H1 (cell line): ENCODE results near the gene TNC. TPM values are rescaled to one million over a fixed set of nuclear protein-coding genes. Genes with fewer than 3 reads are reported as not detected.

Experiments
- CTCF ChIA-PET: fragments of 300-600 bp; sonication (Branson Sonifier 250); formaldehyde crosslinking; loops from one replicate; lab custom pipeline; 2021; ENCODE audit not compliant: partially characterized antibody; lab: Charles Lee
- POLR2A ChIA-PET: fragments of 300-600 bp; sonication (Branson Sonifier 250); formaldehyde crosslinking; loops from one replicate; lab custom pipeline; 2021; ENCODE audit warnings: inconsistent platforms; ENCODE audit not compliant: partially characterized antibody; lab: Charles Lee
- DNase-seq, 2 experiments: peaks; one replicate each; pipeline versions ENCODE4 v3.0.0 to v3.0.0-alpha.2; 2010 to 2022; ENCODE audit warnings: low spot score in 2 of 2, low read depth in 1 of 2, mixed read lengths in 1 of 2
- FAIRE-seq: peaks from 2 replicates; lab custom pipeline; 2011; peaks lifted over from hg19 to GRCh38; lab: Jason Lieb, UNC
- H2AFZ ChIP-seq: 2 replicates; pipeline ENCODE4 v1.8.1; 2012; ENCODE audit warnings: low read length, inconsistent platforms
- H2AK5ac ChIP-seq: 2 replicates; pipeline ENCODE4 v1.6.1; 2013; ENCODE audit warnings: low read depth, low read length
- H2BK120ac ChIP-seq: replicated peaks from 2 replicates; pipeline ENCODE3; 2013; ENCODE audit warnings: low read depth, low read length, inconsistent platforms
- H2BK12ac ChIP-seq: 2 replicates; pipeline ENCODE4 v1.6.1; 2013; ENCODE audit warnings: low read depth, low read length
- H2BK15ac ChIP-seq: 2 replicates; pipeline ENCODE4 v1.6.1; 2013; ENCODE audit warnings: low read length
- H2BK20ac ChIP-seq: 2 replicates; pipeline ENCODE4 v1.6.1; 2013; ENCODE audit warnings: low read length
- H2BK5ac ChIP-seq: 2 replicates; pipeline ENCODE4 v1.6.1; 2013; ENCODE audit warnings: low read depth, low read length
- H3K14ac ChIP-seq: 2 replicates; pipeline ENCODE4 v1.6.1; 2013; ENCODE audit warnings: inconsistent platforms; ENCODE audit not compliant: insufficient read length
- H3K18ac ChIP-seq: 2 replicates; pipeline ENCODE4 v1.6.1; 2013; ENCODE audit warnings: low read length; ENCODE audit errors: extremely low read depth
- H3K23ac ChIP-seq: 2 replicates; pipeline ENCODE4 v1.6.1; 2013; ENCODE audit warnings: inconsistent platforms; ENCODE audit not compliant: insufficient read length
- H3K23me2 ChIP-seq: 2 replicates; pipeline ENCODE4 v1.6.1; 2013; ENCODE audit warnings: low read depth, low read length
- H3K27ac ChIP-seq: 2 replicates; pipeline ENCODE4 v1.6.1; 2011; ENCODE audit warnings: low read depth, low read length, inconsistent platforms
- H3K27me3 ChIP-seq, 4 experiments: replicated peaks in 1 of 4; 1 replicate in 1 of 4; 2 replicates in 3 of 4; pipeline versions ENCODE4 v1.6.1 to v1.8.1; 2011 to 2013; ENCODE audit warnings: low read length in 3 of 4, mild to moderate bottlenecking in 3 of 4, inconsistent platforms in 2 of 4, mixed read lengths in 2 of 4, moderate library complexity in 1 of 4; ENCODE audit not compliant: control insufficient read depth in 3 of 4, insufficient read depth in 3 of 4; ENCODE audit errors: extremely low read depth in 1 of 4
- H3K36me3 ChIP-seq, 4 experiments: 2 replicates each; pipeline versions ENCODE4 v1.6.1 to v1.8.1; 2011 to 2013; ENCODE audit warnings: mild to moderate bottlenecking in 4 of 4, low read length in 3 of 4, moderate library complexity in 2 of 4, control low read depth in 1 of 4, inconsistent platforms in 1 of 4; ENCODE audit not compliant: insufficient read depth in 4 of 4, control insufficient read depth in 2 of 4
- H3K4ac ChIP-seq: replicated peaks from 2 replicates; pipeline ENCODE3; 2013; ENCODE audit warnings: low read length, low read depth, mixed read lengths, inconsistent platforms; ENCODE audit not compliant: insufficient read length
- H3K4me1 ChIP-seq, 4 experiments: replicated peaks in 1 of 4; 1 replicate in 1 of 4; 2 replicates in 3 of 4; pipeline versions ENCODE4 v1.6.1 to v1.8.1; 2011 to 2013; ENCODE audit warnings: low read length in 3 of 4, inconsistent platforms in 2 of 4, mixed read lengths in 1 of 4; ENCODE audit not compliant: insufficient read depth in 4 of 4, control insufficient read depth in 3 of 4
- H3K4me2 ChIP-seq, 2 experiments: 2 replicates each; pipeline versions ENCODE4 v1.6.1 to v1.8.1; 2011 to 2013; ENCODE audit warnings: low read depth in 2 of 2, low read length in 2 of 2, control low read depth in 1 of 2, inconsistent platforms in 1 of 2, mild to moderate bottlenecking in 1 of 2; ENCODE audit not compliant: insufficient read depth in 1 of 2
- H3K4me3 ChIP-seq, 4 experiments: fragments of 200-600, 300-600 bp in 1 of 4; sonication (generic), shearing (Covaris generic), sonication (Bioruptor Twin) in 1 of 4; 2 replicates each; pipeline versions ENCODE4 v1.5.1 to v1.8.1; 2011 to 2016; ENCODE audit warnings: low read length in 4 of 4, low read depth in 3 of 4, control low read depth in 2 of 4, inconsistent platforms in 2 of 4, mild to moderate bottlenecking in 2 of 4, mixed read lengths in 1 of 4, moderate library complexity in 1 of 4; ENCODE audit not compliant: insufficient read depth in 2 of 4; ENCODE audit errors: extremely low read depth in 1 of 4
- H3K56ac ChIP-seq: replicated peaks from 2 replicates; pipeline ENCODE3; 2013; ENCODE audit warnings: low read depth, mild to moderate bottlenecking, mixed read lengths, low read length, inconsistent platforms; ENCODE audit not compliant: insufficient read length
- H3K79me1 ChIP-seq: 2 replicates; pipeline ENCODE4 v1.6.1; 2013; ENCODE audit warnings: low read depth, low read length, control low read depth
- H3K79me2 ChIP-seq, 2 experiments: 2 replicates each; pipeline versions ENCODE4 v1.6.1 to v1.8.1; 2012 to 2013; ENCODE audit warnings: low read length in 2 of 2, mild to moderate bottlenecking in 2 of 2, inconsistent platforms in 1 of 2; ENCODE audit not compliant: insufficient read depth in 2 of 2, control insufficient read depth in 1 of 2
- H3K9ac ChIP-seq, 4 experiments: replicated peaks in 1 of 4; 1 replicate in 1 of 4; 2 replicates in 3 of 4; pipeline versions ENCODE4 v1.6.1 to v1.8.1; 2011 to 2013; ENCODE audit warnings: low read depth in 3 of 4, low read length in 3 of 4, control low read depth in 2 of 4, mild to moderate bottlenecking in 2 of 4, moderate library complexity in 2 of 4, inconsistent platforms in 1 of 4; ENCODE audit errors: extremely low read depth in 1 of 4
- H3K9me3 ChIP-seq, 2 experiments: 2 replicates each; pipeline versions ENCODE4 v1.6.1 to v1.8.1; 2012 to 2013; ENCODE audit warnings: mild to moderate bottlenecking in 2 of 2, moderate library complexity in 2 of 2, control low read depth in 1 of 2, inconsistent platforms in 1 of 2, low read depth in 1 of 2, low read length in 1 of 2, mixed read lengths in 1 of 2; ENCODE audit not compliant: insufficient read depth in 2 of 2
- H4K20me1 ChIP-seq, 2 experiments: replicated peaks in 1 of 2; 2 replicates each; pipeline versions ENCODE3 to v1.8.1; 2011 to 2013; ENCODE audit warnings: inconsistent platforms in 2 of 2, low read length in 2 of 2, mild to moderate bottlenecking in 1 of 2; ENCODE audit not compliant: insufficient read depth in 2 of 2, control insufficient read depth in 1 of 2
- H4K5ac ChIP-seq: 2 replicates; pipeline ENCODE4 v1.6.1; 2013; ENCODE audit warnings: low read length, low read depth, mixed read lengths, inconsistent platforms; ENCODE audit not compliant: insufficient read length
- H4K8ac ChIP-seq: 2 replicates; pipeline ENCODE4 v1.8.0; 2013; ENCODE audit warnings: mild to moderate bottlenecking, moderate library complexity, low read length, inconsistent platforms; ENCODE audit not compliant: insufficient read depth; ENCODE audit errors: extremely low read depth
- H4K91ac ChIP-seq: replicated peaks from 2 replicates; pipeline ENCODE3; 2013; ENCODE audit warnings: low read length, mixed read lengths, inconsistent platforms; ENCODE audit not compliant: insufficient read length
- BACH1 ChIP-seq: IDR thresholded peaks from 2 replicates; pipeline ENCODE4 v1.6.1; 2012; ENCODE audit warnings: low read length, improper control_type of control experiment
- BRCA1 ChIP-seq: IDR thresholded peaks from 2 replicates; pipeline ENCODE4 v1.6.1; 2012; ENCODE audit warnings: low read depth, low read length, improper control_type of control experiment
- CBX5 ChIP-seq: fragments of 300-800, 300-1000 bp; sonication (generic); IDR thresholded peaks from 2 replicates; pipeline ENCODE4 v1.7.1; 2016; ENCODE audit warnings: antibody characterized with exemption, low read length, low read depth
- CREB1 ChIP-seq: IDR thresholded peaks from 2 replicates; pipeline ENCODE4 v1.6.1; 2012; ENCODE audit warnings: inconsistent platforms
- EP300 ChIP-seq, 2 experiments: IDR thresholded peaks; 1 replicate in 1 of 2; 2 replicates in 1 of 2; pipeline ENCODE4 v1.6.1; 2011 to 2012; ENCODE audit warnings: low read depth in 2 of 2, low read length in 2 of 2, mild to moderate bottlenecking in 2 of 2, borderline replicate concordance in 1 of 2, inconsistent platforms in 1 of 2, moderate library complexity in 1 of 2
- GABPA ChIP-seq: IDR thresholded peaks from 2 replicates; pipeline ENCODE4 v1.6.1; 2011; ENCODE audit warnings: mild to moderate bottlenecking, low read length, moderate library complexity, borderline replicate concordance; ENCODE audit not compliant: insufficient read depth
- GTF2F1 ChIP-seq: IDR thresholded peaks from 2 replicates; pipeline ENCODE4 v1.6.1; 2012; ENCODE audit warnings: low read depth, low read length, improper control_type of control experiment, borderline replicate concordance
- HDAC6 ChIP-seq: IDR thresholded peaks from one replicate; pipeline ENCODE4 v1.7.1; 2012; ENCODE audit warnings: low read depth, mild to moderate bottlenecking, inconsistent platforms, low read length, moderate library complexity
- KDM4A ChIP-seq: IDR thresholded peaks from one replicate; pipeline ENCODE4 v1.7.1; 2012; ENCODE audit warnings: low read depth, mild to moderate bottlenecking, moderate library complexity, low read length, inconsistent platforms; ENCODE audit not compliant: severe bottlenecking
- POU5F1 ChIP-seq: IDR thresholded peaks from 2 replicates; pipeline ENCODE4 v1.6.1; 2011; ENCODE audit warnings: low read depth, mild to moderate bottlenecking, low read length, moderate library complexity
- RAD21 ChIP-seq, 2 experiments: IDR thresholded peaks in 1 of 2; conservative IDR thresholded peaks in 1 of 2; 2 replicates each; pipeline ENCODE4 v1.6.1; 2011; ENCODE audit warnings: low read depth in 2 of 2, low read length in 2 of 2, improper control_type of control experiment in 1 of 2, inconsistent platforms in 1 of 2, mild to moderate bottlenecking in 1 of 2, moderate library complexity in 1 of 2
- SIRT6 ChIP-seq: IDR thresholded peaks from one replicate; pipeline ENCODE4 v1.7.1; 2012; ENCODE audit warnings: low read length, inconsistent platforms
- SP2 ChIP-seq: IDR thresholded peaks from 2 replicates; pipeline ENCODE4 v1.6.1; 2012; ENCODE audit warnings: mild to moderate bottlenecking, low read length, inconsistent platforms
- SP4 ChIP-seq: IDR thresholded peaks from 2 replicates; pipeline ENCODE4 v1.6.1; 2012; ENCODE audit warnings: low read length, inconsistent platforms
- YY1 ChIP-seq: IDR thresholded peaks from 2 replicates; pipeline ENCODE4 v1.6.1; 2011; ENCODE audit warnings: low read depth, mild to moderate bottlenecking, low read length
- WGBS, 2 experiments: shearing (Covaris generic) in 1 of 2; methylation state at CpG; one replicate each; pipeline versions ENCODE4 v1.1.6 to v1.1.7; 2013 to 2015; ENCODE audit warnings: low lambda C conversion rate in 2 of 2, mixed read lengths in 2 of 2, inconsistent platforms in 1 of 2, low coverage in 1 of 2, missing lambda C conversion rate in 1 of 2; ENCODE audit not compliant: insufficient replicate concordance in 2 of 2, insufficient coverage in 1 of 2, insufficient read length in 1 of 2; ENCODE audit errors: extremely low coverage in 1 of 2, missing lambda C conversion rate in 1 of 2; 5-methylcytosine and 5-hydroxymethylcytosine counted together
- polyA plus RNA-seq, 7 experiments: library from polyadenylated mRNA; depleted of rRNA in 3 of 7; stranded (reverse) in 5 of 7; unstranded in 2 of 7; fragments of >200 nt in 5 of 7; fragments of 200-250 nt in 2 of 7; gene quantifications; 1 replicate in 5 of 7; 2 replicates in 1 of 7; 4 replicates in 1 of 7; pipeline versions ENCODE4 v1.2.1 to v1.2.3, GENCODE V29; 2011 to 2013; ENCODE audit warnings: missing spikeins in 2 of 7, mixed read lengths in 2 of 7
- total RNA-seq: library from RNA; stranded (reverse); fragmentation: NEBNext Ultra II Directional; extraction: Animal tissue kit (Norgen Biotek cat#: 25700); gene quantifications from 2 replicates; pipeline ENCODE4 v1.2.1, GENCODE V29; 2021

TNC gene
- total and polyA plus RNA-seq, 2 of the 8 experiments (the other 6 are each of a cell fraction or from before 2014, with no cell fraction given) = 6.2 to 11.4 TPM

GRCh38 chr9:115122937-115123336, 5.0 kb upstream of the TNC start:
- no peak overlapping the region for H2BK120ac ChIP-seq
- no peak overlapping the region for H4K8ac ChIP-seq
- no peak overlapping the region for H3K56ac ChIP-seq
- H3K4me3 ChIP-seq = no peak overlapping the region
- peaks cover 7% of the 10 kb centered on the region; the same call in 1 of the 2 replicates for H3K23me2 ChIP-seq
- CTCF ChIA-PET = interaction anchor here (1.0 kb wide), 2 partner anchors 18 to 31 kb away, joined by 3 read pairs; no protein-coding TSS in a partner anchor
- H2BK5ac ChIP-seq = no peak overlapping the region
- H3K79me1 ChIP-seq = no peaks in the 10 kb centered on the region
- H3K14ac ChIP-seq = no peak overlapping the region
- H3K79me2 ChIP-seq = no peaks in the 10 kb centered on the region
- H2AFZ ChIP-seq = no peak overlapping the region
- 76% methylated on average over 5 of the region's 5 CpGs; no CpG with 5 or more reads in 1 of the 2 experiments for WGBS, 2 experiments
- no peak for DNase-seq
- H4K5ac ChIP-seq = no peak overlapping the region
- peaks cover 6 to 25% (median 14%) of the 10 kb centered on the region in 4 experiments for H3K27me3 ChIP-seq
- no peaks in the 10 kb centered on the region for H3K36me3 ChIP-seq
- no peak overlapping the region for H2BK15ac ChIP-seq
- no peak overlapping the region for H2BK12ac ChIP-seq
- FAIRE-seq = no peak
- H3K9me3 ChIP-seq = peaks cover 4 to 6% of the 10 kb centered on the region in 2 experiments; a peak in 2 of 4 replicates
- H3K23ac ChIP-seq = no peak overlapping the region
- no peak overlapping the region for H4K91ac ChIP-seq
- no peak overlapping the region for H3K27ac ChIP-seq
- H3K4me1 ChIP-seq = no peaks in the 10 kb centered on the region; a peak in 1 of 7 replicates
- no peak overlapping the region for H3K4me2 ChIP-seq
- no peaks in the 10 kb centered on the region for H4K20me1 ChIP-seq
- H3K9ac ChIP-seq = no peak overlapping the region
- no peak overlapping the region for H3K18ac ChIP-seq
- POLR2A ChIA-PET = interaction anchor here (0.6 kb wide), 1 partner anchor 122 kb away, joined by 3 read pairs; no protein-coding TSS in a partner anchor
- H2AK5ac ChIP-seq = no peak overlapping the region
- no peak overlapping the region for H2BK20ac ChIP-seq
- H3K4ac ChIP-seq = no peak overlapping the region
- no peak for TF ChIP-seq YY1
- TF ChIP-seq BACH1 = no peak
- TF ChIP-seq GABPA = no peak
- no peak for TF ChIP-seq GTF2F1
- TF ChIP-seq KDM4A = no peak
- no peak for TF ChIP-seq RAD21 (IDR thresholded peaks at IDR 0.05 in 1 of 2, conservative IDR thresholded peaks at IDR 0.05 in 1 of 2; ENCODE audit: low read depth in 2 of 2, low read length in 2 of 2)
- TF ChIP-seq CBX5 = no peak
- TF ChIP-seq EP300 (IDR thresholded peaks at IDR 0.05; ENCODE audit: borderline replicate concordance in 1 of 2, low read depth in 2 of 2, low read length in 2 of 2) = no peak
- no peak for TF ChIP-seq POU5F1
- TF ChIP-seq SP4 = no peak
- TF ChIP-seq HDAC6 = no peak
- no peak for TF ChIP-seq SIRT6
- no peak for TF ChIP-seq SP2
- no peak for TF ChIP-seq BRCA1
- no peak for TF ChIP-seq CREB1
